ENCODE data around the gene IRF6.

The IRF6 gene

DNA sequence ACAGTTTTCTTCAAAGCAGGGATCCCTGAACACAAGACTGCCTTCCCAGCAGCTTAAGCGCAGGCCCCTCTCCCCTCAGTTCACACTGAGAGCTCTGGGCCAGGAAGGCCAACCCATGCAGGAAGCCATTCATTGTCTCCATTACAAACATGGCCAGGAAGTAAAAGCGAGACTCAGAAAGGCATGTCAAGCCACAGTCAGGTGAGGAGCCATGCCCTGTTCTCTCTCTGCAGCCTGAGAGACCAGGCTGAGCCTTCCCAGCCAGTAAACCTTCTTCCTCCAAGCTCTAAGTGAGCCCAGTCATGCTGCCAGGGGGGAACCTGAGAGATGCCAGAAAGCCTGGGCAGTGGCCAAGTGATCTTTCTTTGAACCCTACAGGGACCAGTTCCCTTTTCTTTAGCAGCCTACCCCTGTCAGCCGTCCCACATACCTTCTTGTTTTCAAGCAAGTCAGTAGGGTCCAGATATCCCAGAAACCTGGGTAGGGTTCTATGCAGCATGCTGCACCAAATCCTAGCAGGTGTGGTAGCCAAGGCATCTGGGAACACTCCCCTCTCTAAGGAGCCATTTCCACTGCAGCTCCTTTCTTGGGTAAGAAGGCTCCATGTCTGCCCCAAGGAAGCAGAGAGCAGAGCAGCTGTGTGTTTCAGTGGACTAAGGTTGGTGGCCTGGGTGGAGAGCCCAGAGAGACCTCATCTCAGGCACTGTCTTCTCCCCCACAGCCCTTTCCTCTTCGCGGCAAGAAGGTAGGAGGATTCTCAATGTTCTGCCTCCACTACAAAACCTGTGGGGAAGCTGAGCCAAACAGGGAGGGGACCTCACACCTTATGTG is 49.1 kb downstream of the IRF6 start:
- no peak for DNase-seq

- no peak for DNase-seq
These were observed 49.9 kb downstream of the IRF6 start, which contains the start of gene TRAF3IP3 for GRCh38 chr1:209755926-209756614. TSS of gene TRAF3IP3 (plus strand) at chr1:209756053. CDS start at chr1:209760040, 3,987 bp downstream.

- no peak for DNase-seq
These were observed 50.7 kb downstream of the IRF6 start for GRCh38 chr1:209755256-209755655.

GRCh38 chr1:209752890-209753289 is 53.1 kb downstream of the IRF6 start:
- DNase-seq, result no peak

DNA sequence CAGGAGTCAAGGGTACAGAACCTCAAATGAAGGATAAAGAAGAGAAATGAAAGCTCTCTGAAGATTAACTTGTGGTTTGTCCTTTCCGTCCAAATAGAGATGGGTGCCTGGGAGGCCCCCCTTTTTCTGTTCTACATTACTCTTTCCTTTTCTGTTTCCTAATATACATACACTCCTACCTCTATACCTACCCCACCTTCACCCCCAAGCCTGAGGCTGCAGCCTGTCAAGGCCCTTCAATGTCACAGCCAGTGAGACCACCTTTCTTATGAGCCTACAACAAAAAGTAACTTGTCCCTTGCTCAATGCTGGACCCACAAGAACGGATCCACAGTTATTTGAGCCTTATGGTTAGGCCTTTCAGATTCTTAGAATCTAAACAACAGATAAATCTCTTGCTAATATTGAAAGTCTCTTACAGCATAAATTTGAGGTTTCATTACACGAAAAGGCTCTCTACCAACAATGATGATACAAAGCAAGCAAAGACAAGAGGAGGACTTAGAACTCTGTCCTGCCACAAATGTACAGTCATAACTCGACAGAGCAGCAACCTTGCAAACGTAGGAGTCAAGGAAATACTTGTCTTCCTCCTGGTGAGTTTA is 54.2 kb downstream of the IRF6 start:
- DNase-seq, result no peak

DNA sequence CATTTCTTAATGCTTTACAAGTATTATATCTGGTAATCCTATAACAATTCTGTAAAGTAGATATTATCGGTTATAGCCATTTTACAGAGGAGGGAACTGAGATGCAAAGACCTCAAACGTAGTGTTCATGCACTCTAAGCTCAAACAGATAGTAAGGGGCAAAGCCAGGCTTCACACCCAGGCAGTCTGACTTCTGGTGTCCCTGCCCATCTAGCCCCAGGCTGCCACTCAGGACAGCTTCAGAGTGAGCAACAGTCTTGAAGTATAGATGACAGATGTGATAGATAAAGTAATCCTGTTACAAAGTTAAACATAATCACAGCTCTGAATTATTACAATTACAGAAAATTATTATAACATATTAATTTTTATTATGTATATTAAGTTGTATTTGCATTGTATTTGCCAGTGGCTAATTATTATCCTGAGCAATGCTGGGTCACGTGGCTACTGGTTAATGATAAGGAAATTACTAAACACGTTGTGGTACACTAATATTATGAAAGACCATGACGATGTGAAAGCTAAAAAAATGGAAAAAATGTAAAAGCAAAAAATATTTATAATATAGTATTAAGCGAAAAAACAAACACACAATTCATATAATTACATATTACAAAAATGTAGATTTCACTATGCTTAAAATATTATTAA is 56.1 kb downstream of the IRF6 start:
- DNase-seq, result no peak

DNA sequence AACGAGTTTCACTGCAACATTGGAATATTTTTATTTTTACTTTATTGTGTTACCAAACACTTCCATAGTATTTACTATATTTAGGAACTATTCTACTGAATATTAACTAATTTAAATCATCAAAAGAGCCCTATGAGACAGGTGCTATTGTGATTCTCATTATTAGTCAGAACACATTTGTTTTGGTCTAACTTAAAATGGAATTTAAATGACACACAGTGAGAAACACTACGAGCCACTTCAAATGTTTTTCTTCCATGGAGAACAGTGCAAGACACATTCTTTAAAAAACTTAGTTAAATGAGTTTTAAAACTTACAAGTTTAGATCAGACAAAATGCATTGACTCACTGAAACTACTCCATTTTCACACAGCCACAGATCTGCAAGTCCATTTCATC is 56.7 kb downstream of the IRF6 start:
- DNase-seq, result no peak

DNA sequence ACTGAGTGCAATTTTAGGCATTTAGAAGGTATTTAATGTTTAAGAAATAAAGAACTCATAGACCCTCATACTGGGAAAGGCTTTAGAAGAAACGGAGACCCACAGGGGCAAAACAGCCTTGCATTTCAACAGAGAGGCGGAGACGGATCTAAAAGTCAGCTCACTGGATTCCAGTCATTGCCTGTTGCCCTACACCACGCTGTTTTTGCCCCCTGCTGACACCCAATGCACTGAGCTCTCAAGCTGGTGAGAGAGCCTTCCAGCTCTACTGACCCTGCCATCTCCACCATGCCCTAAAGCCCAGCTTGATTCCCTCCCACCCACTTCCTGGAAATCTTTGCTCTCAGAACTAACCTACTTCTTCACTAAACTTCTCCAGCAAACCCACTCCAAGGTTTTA is 57.3 kb downstream of the IRF6 start:
- no peak for DNase-seq

DNA sequence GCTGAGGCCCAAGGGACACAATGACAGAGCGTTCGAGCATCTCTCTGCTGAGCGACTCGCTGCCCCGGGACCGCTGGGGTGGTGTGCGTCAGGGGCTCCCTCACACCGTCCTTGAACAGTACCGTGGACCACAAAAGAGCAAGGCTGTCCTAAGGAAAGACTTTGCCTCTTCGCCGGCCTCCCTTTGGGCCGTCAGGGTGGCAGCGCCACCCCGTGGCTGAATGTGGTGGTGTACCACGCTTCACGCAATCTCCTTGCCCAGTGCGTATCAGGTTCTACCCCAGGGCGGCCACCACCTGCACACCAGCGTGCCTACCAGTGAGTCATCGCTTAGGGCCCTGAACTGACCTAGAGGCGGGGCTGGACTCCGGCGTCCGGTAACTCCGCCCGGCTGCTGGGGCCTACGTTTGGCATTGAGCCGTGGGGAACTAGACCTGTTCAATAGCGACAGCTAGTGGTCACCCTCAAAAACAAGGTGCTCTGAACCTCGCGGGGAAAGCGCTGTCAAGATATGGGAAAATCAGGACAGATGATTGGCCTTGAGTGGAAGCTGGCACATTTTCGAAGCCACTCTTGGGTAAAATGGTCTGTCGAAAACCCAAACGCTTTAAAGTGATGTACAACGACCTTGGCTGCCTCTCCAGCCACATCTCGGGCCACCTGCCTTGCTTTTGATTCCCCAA is 58.2 kb downstream of the IRF6 start:
- DNase-seq, result no peak

GRCh38 chr1:209746451-209747165 is 59.3 kb downstream of the IRF6 start:
- DNase-seq, result no peak

- DNase-seq, result no peak
These were observed 62.8 kb downstream of the IRF6 start for GRCh38 chr1:209743145-209743482.

- DNase-seq, result no peak
These were observed 63.4 kb downstream of the IRF6 start for GRCh38 chr1:209742409-209743144.

DNA sequence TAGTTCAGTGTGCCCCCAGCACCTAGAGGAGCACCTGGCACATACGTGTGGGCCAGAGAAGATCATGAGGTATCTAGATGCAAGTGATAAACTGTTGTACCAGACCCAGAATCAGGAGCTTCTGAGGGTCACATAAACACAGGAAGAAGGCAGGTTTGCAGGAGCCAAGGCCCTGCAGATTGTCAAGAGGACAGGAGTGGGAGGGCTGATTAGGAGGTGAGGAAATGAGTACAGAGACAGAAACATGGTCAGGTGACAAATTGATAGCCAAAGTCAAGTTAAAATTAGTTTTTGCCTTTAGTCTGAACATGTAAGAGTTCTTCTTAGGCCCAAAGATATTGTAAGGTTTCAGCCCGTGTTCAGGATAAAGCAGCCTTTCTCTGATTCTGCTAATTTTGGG is 64.1 kb downstream of the IRF6 start:
- DNase-seq, result no peak

- DNase-seq, result no peak
These were observed 64.7 kb downstream of the IRF6 start for GRCh38 chr1:209741193-209741592.

DNA sequence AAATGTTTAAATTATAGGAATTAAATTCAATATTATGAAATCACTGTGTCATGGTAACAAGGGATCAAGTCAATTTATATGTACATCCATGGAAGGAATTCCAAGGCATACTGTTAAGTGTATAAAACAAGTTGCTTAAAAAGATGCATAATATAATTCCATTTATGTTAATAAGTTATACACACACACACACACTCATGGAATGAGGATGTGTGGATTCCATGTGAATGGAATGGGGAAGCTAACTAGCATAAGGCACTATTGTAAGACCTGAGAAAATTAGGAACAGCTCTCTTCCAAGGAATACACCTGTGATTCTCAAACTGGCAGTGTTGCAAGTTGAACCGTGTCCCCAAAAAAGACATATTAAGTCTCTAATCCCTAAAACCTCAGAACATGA is 67.7 kb downstream of the IRF6 start:
- DNase-seq, result no peak

DNA sequence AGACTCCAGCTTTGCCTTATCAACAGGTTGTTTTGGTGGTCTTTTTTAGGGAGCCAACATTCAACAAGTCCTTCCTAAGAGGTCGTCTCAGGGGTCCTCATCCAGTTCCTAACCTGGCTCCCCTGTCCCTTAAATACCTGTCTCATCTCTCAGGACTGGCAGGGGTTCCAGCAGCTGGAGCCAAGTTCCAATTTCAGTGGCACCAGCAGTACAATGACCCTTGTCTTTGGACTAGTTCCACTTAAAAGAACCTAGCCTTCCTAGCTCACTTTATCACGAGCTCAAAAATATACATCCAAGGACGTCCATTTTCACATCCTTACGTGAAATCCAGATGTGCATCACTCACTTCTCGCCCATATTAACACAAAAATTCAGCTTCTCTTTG is 68.8 kb downstream of the IRF6 start:
- no peak for DNase-seq

DNA sequence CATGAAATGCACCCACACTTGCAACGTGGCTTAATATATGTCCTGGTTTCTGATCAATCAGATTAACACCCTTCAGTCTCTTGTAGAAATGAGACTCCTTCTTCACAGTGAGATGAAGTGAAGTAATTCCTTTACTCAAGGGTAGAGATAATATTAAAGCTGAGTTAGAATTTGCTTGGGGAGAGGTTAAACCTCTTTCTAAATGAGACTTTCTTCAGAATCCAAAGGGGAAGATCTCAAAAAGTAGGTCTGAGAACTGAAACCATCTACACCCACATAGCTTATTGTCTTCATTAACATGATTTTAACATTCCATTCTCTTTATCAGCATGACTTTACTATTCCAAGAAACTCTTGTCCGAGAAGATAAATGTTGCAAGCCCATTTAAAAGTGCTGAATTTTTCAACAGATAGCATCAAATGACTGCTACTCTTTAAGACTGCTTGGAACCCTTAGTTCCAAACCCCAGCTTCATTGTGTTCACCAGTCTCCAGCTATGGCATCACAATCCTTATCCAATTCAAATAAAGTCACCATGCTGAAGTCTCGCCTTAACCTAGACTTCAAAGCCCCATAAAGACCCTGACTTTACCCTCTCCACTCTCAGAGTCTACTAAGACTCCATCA is 69.3 kb downstream of the IRF6 start:
- no peak for DNase-seq

All from NCI-H2227 treated with DMSO at 0.1 percent for 48 hours (cell line).